ENCODE results near the gene RFPL2.
"Not testable (repeated sequence)": the region's sequence is repeated elsewhere in the genome, so short reads cannot be mapped to it uniquely, and the experiment has no call there.

The RFPL2 gene

GRCh38 chr22:32160411-32160810 lies 44.5 kb downstream of the RFPL2 start:
- DNase-seq: not testable (repeated sequence)

GRCh38 chr22:32158712-32159533 lies 46.0 kb downstream of the RFPL2 start, which contains the start of gene C22orf42:
C22orf42 (minus strand) TSS chr22:32159303; CDS start chr22:32159215, 88 bp downstream.
- DNase-seq: no peak

GRCh38 chr22:32157632-32158031 lies 47.2 kb downstream of the RFPL2 start:
- DNase-seq: not testable (repeated sequence)

GRCh38 chr22:32154727-32155126 lies 50.1 kb downstream of the RFPL2 start:
- not testable (repeated sequence) for DNase-seq

- not testable (repeated sequence) for DNase-seq
Measured at GRCh38 chr22:32151641-32152040, 53.2 kb downstream of the RFPL2 start.

GRCh38 chr22:32150647-32151046 lies 54.2 kb downstream of the RFPL2 start:
- DNase-seq: not testable (repeated sequence)

- DNase-seq: not testable (repeated sequence)
Measured at GRCh38 chr22:32148372-32148771, 56.5 kb downstream of the RFPL2 start.

- DNase-seq: not testable (repeated sequence)
Measured at GRCh38 chr22:32147128-32147527, 57.7 kb downstream of the RFPL2 start.

- no peak for DNase-seq
Measured at GRCh38 chr22:32144496-32145274, 60.2 kb downstream of the RFPL2 start.

- no peak for DNase-seq
Measured at GRCh38 chr22:32142600-32142999, 62.3 kb downstream of the RFPL2 start.

- not testable (repeated sequence) for DNase-seq
Measured at GRCh38 chr22:32140688-32141087, 64.2 kb downstream of the RFPL2 start.

Data from NCI-H2081 treated with DMSO at 0.1 percent for 48 hours (cell line).